VCaP (cell line): ENCODE measurements around the gene CCNA2.

Experiments used
- H3K27ac ChIP-seq: fragments of 450-650 bp; 2 replicates; pipeline ENCODE4 v1.5.1; 2017
- TF ChIP-seq, protein P1 (sequence below): fragments of 450-650 bp; conservative IDR thresholded peaks from 2 replicates; pipeline ENCODE4 v1.5.1; 2017; ENCODE audit warnings: mild to moderate bottlenecking, moderate library complexity

CCNA2 gene

DNA sequence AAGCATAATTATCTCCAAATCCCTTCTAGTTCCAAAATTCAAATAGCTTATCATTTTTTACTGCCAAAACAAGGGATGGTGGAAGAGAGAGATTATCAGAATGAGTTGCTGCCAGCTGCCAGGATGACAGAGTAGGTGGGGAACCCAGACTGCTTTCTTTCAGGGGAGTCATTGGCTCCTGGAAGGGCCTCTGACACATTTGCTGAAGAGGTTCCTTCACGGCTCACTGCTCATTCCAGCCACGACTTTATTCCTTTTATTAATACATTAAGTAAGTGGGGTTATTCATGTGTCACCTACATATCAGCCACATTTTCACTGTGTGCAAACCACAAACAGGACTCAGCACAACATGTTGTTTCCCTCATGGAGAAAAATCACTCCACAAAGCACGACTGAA is 46.1 kb downstream of the CCNA2 start:
- TF ChIP-seq, protein P1, sequence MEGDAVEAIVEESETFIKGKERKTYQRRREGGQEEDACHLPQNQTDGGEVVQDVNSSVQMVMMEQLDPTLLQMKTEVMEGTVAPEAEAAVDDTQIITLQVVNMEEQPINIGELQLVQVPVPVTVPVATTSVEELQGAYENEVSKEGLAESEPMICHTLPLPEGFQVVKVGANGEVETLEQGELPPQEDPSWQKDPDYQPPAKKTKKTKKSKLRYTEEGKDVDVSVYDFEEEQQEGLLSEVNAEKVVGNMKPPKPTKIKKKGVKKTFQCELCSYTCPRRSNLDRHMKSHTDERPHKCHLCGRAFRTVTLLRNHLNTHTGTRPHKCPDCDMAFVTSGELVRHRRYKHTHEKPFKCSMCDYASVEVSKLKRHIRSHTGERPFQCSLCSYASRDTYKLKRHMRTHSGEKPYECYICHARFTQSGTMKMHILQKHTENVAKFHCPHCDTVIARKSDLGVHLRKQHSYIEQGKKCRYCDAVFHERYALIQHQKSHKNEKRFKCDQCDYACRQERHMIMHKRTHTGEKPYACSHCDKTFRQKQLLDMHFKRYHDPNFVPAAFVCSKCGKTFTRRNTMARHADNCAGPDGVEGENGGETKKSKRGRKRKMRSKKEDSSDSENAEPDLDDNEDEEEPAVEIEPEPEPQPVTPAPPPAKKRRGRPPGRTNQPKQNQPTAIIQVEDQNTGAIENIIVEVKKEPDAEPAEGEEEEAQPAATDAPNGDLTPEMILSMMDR = no peak
- H3K27ac ChIP-seq = no peak overlapping the region

- TF ChIP-seq, protein P1 = no peak
Observed at GRCh38 chr4:121776610-121777401, 46.9 kb downstream of the CCNA2 start.

GRCh38 chr4:121773883-121774282 is 49.8 kb downstream of the CCNA2 start:
- TF ChIP-seq, protein P1 = no peak
- no peak overlapping the region for H3K27ac ChIP-seq

More at GRCh38 chr4:121776610-121777401, 46.9 kb downstream of the CCNA2 start:
- no peak overlapping the region for H3K27ac ChIP-seq

DNA sequence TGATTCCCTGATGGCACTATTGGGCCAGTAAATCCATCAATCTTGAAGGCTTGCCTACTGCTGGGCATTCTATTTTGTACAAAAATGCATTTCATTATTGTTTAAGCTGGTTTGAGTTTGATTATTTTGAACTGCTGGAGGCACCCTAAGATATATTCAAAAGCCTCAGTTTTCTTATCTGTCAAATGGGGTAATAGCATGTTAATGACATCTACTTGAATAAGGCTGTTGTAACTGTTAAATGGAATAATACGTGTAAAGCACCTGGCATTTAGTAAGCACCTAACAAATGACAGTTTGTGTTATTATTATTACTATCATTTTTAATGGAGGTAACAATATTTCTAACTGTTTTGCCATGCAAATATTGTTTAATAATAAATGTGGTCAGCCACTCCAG is 51.8 kb downstream of the CCNA2 start:
- no peak overlapping the region for H3K27ac ChIP-seq
- TF ChIP-seq, protein P1 = no peak

DNA sequence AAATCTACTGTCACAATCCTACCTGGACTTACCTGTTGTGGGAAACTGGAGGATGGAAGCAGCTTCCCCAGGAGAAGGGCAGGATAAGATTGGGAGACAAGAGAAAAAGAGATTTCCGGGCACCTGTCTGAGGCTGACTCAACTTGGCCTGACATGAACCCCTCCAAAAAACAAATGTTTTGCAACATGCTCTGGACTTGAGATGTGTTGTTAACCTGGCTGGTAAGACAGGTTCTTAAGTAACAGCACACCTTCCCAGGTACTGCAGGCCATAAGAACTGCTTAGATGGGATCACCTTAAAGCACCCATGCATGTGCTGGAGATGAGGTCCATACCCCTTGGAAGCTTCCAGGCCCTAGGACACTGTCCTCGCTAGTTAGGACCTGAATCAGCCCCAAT is 54.3 kb downstream of the CCNA2 start:
- H3K27ac ChIP-seq = no peak overlapping the region
- TF ChIP-seq, protein P1 = no peak

GRCh38 chr4:121767166-121767565 is 56.5 kb downstream of the CCNA2 start:
- TF ChIP-seq, protein P1 = no peak

More at GRCh38 chr4:121767166-121767565, 56.5 kb downstream of the CCNA2 start:
- no peak overlapping the region for H3K27ac ChIP-seq
